CD4-positive, alpha-beta T cell treated with Interferon gamma for 1 hour (primary cell): ENCODE data around the gene SRD5A3.

Experiments
- DNase-seq: peaks from one replicate; pipeline ENCODE4 v3.0.0-alpha.2; 2020

The SRD5A3 gene

DNA sequence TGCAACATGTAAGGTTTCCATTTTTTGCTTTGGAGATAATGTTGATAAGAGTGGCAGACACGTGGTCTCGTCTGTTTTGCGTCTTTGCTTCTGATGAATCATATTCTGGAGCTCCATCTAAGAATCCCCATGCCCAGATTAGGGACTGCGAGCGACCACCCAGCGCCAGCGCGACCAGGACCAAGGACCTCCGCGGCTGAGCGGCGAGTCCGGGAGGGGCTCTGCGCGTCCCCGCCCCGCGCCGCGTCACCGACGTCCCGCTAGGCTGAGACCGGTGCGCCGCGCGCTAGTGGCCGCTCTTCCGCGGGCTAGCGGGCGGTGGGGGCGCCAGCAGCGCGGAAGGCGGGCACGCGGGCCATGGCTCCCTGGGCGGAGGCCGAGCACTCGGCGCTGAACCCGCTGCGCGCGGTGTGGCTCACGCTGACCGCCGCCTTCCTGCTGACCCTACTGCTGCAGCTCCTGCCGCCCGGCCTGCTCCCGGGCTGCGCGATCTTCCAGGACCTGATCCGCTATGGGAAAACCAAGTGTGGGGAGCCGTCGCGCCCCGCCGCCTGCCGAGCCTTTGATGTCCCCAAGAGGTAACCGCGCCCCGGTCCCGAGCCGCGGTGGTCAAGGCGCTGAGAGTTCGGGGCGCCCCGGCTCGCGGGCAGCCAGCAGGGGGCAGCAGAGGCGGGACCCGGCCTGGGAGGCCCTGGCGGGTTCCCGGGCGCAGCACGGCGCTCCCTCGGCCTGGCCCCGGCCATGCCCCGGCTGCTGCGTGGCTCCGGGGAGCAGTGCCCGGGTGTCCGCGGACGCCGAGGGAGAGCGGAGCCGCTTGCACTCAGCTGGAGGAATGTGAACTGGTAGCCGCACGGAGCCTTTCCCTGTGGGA, at the start of gene SRD5A3:
Gene SRD5A3, plus strand, starts transcription at position 263 of the 871 bp plus-strand sequence. Its CDS starts 95 bp downstream, at position 358.
- DNase-seq = peak; percentile 77

DNA sequence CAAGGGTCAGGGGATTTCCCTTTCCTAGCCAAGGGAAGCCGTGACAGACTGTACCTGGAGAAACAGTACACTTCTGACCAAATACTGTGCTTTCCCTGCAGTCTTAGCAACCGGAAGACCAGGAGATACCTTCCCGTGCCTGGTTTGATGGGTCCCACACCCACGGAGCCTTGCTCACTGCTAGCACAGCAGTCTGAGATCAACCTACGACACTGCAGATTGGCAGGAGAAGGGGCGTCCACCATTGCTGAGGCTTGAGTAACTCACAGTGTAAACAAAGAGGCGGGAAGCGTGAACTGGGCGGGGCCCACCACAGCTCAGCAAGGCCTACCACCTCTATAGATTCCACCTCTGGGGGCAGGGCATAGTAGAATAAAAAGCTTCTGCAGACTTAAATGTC, 48.7 kb upstream of the SRD5A3 start:
- DNase-seq = no peak

DNA sequence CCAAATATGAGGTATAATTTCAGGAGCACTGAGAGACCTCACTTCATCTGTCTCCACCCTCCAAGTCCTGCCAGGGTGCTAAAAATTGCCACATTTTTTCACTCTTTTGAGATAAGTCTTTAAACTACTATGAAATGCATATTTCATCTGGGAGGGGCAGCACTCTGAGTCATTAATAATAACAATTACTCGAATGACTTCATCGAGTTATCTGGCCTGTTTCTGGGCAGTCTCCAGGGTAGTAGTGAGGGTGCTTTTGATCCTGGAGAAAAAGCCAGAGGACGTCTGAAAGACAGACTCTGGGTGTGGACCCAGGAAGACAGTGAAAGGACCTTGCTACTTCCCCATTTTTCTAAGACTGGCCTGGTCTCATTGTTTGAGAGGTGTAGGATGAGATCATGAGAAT, 42.3 kb upstream of the SRD5A3 start:
- no peak for DNase-seq

DNA sequence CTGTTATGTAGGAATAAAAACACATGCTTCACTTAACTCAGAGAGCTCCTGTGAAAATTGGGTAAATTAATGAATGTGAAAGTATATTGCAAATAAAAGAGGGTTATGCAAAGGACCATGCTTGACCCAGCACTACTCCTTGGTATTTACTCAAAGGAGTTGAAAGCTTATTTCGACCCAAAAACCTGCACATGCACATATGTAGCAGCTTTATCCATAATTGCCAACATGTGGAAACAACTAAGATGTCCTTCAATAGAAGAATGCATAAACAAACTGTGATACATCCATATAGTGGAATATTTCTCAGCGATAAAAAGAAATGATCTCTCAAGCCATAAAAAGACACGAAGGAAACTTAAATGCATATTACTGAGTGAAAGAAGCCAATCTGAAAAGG, 41.7 kb upstream of the SRD5A3 start:
- DNase-seq = no peak

DNA sequence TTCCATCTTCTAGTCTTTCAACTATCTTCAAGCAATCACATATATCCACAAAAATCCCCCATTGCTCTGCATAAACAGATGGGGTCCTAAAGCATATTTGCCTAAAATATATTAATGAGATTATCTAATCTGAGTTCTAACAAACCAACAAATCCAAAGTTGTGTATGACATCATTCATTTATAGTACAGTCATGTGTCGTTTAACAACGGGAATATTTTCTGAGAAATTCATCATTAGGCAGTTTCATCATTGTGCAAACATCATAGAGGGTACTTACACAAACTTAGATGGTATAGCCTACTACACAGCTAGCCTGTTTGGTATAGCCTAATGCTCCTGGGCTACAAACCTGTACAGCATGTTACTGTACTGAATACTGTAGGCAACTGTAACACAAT, 38.0 kb upstream of the SRD5A3 start:
- no peak for DNase-seq

DNA sequence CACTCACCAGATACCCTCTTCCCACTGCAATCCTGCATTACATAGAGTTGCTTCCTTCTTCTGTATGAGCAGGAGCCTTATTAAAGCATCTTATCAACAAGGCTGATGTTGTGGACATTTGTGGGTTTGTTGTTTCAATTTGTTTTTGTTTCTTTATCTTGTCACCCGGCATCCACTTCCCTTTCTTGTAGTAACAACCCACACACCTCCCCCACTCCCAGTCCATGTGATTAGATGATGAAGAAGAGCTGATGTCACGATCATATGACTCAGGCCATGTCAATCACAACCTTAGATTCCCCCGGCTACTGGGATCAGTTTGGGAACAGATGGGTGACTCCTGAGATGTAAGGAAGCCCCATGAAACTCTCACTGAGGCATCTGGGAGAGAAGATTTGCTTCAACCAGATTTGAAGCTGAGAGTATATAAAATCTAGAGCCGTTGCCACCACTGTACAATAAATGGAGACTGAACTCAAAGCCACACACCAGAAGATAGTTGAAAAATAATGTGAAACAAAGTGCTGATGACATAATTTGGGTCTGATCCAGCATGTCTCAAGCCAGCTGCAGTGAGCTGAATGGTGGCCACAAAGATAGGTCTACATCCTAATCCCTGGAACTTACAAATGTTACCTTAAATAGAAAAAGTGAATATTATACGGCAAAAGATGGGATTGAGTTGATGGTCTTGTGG, 34.1 kb upstream of the SRD5A3 start:
- DNase-seq = peak; percentile 12

DNA sequence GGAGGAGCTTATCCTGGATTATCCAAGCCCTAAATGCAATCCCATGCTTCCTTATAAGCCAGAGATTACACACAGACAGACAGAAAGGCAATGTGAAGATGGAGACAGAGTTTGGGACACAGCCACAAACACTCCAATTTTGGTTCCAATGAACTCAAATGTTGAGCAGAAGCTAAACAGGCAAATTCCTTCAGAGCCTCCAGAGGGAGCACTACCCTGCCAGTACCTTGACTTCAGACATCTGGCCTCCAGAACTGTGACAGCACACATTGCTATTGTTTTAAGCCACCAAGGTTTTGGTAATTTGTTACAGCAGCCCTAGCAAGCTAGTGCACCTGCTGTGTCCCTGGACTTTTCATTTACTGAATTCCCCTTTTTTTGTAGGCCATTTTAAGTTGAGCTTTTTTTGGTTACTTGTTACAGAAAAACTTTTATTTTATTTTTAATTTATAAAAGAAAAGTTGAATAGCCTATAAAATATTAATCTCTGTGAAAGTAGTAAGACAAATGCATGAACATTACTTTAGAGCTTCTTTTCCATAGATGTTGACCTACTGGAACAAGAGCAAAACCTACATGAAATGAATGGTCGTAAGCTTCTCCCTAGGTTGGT, 33.4 kb upstream of the SRD5A3 start:
- DNase-seq = peak; percentile 12

DNA sequence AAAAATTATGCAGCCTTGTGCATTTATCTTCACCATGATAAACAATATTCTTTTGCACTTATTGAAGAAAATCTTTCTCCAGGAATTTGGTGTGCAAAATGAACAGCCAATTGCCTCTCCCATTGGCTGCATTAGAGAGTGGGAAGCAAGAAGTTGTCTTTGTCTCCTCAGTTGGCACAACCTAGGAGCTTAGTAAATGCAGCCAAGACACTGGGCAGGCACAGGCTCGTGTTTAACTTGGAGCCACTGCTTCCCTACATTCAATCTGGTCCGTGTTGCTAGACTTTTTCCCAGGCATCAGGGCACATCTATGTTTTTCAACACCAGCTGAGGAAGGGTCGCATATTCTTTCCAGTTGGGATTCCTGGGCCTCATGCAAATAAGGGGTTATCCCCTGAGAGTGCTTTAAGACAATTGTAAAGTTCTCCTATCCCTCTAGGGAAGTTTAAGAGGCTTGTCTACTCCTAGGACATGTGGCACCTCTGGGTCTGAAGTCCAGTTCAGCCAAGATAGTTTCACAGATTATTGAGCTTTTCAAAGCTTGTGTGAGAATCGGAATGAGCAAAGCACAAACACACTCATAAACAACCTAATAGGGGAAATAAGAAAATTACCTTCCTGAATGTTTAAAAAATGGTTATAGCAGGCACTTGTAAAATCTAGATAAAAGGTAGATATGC, 31.8 kb upstream of the SRD5A3 start:
- no peak for DNase-seq

DNA sequence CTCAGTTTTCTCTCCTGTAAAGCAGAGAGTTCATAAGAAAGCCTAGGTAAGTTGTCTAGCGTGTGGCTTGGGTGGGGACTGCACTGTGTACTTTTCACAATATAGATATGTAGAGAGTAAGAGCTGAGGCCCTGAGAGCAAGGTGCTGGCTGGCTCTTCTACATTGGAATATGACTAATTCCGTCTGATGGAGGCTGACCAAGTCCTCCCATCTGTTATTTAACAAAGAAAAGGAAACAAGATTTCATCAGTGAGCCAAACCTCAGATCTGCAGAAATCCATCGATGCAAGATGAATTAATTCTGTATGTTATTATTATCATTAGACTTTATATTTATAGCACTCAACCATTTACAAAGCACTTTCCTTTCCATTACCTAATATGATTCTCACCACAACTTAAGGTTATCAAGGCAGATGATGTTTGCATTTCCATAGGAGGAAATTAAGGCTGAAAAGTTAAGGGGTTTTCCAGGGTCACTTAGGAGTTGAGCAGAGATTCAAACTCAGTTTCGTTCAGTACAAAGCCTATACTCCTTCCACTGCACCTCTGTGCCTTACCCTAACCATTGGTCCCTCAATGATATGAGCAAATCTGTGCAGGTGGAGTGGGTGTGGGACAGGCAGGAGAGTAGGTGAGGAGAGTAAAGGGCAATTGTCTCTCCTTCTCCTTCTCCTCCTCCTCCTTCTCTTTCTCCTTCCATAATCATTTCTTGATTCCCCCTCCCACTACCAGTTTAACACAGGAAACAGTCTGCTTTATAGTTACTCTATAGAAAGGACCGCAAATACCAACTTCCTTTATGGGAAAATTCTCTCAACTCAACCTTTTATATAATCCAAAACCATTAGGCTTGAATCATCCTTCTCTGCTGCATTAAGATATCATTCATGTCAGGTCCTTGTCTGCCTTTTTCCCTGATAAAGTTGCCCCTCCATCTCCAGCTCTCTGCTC, 27.6 kb upstream of the SRD5A3 start:
- no peak for DNase-seq

DNA sequence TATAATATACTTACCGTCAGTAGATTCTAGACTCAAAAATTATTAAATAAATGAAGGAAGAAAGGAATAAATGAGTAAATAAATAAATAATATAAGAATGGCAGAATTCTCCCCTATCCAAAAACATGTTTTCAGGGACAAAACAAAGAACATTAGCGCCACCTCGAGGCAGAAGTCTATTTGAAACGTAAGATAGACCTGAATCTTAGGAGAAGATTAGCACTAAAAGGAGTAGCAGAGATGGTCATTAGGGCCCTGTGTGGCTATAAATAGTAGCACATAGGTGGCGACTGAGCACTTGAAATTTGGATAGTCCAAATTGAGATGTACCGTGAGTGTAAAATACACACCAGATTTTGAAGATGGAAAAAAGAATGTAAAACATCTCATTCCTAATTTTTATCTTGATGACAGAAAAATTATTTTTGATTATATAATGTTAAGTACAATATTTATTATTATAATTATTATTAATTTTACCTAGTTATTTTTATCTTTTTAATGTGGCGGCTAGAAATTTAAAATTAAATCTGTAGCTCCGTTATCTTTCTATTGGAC, 24.3 kb upstream of the SRD5A3 start:
- peak; percentile 8 for DNase-seq

DNA sequence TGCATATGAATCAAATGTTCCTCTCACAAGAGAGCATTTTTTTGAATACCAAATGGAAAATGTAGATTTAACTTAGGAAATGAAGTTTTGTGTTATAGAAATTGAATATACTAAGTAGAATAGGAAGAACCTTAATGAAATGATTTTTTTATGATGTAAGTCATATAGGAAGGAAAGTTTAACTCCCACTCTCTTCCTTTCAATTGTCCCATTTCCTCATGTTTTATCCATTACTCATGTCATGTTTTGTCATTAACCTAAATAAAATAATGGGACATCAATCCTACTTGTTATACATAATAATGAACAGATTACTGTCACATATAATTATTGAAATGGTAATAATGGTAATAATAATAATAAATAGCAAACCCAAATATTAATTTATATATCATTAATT, 22.7 kb upstream of the SRD5A3 start:
- DNase-seq = no peak

DNA sequence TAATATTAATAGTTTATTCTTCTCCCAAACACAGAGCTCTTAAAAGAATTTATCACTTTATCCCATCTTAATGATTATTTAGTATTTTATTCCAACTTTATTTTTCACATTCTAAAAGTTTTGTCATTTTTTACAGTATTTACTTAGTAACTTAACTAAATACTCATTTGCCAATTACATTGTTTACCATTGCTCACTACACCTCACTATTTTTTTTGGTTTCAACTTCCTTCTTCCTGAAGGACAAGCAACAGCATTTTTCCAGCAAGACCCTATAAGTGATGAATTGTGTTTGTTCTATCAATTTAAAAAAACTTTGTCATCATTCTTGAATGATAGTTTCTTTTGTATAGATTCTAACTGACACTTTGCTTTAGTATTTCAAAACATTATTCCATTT, 19.4 kb upstream of the SRD5A3 start:
- DNase-seq = no peak

DNA sequence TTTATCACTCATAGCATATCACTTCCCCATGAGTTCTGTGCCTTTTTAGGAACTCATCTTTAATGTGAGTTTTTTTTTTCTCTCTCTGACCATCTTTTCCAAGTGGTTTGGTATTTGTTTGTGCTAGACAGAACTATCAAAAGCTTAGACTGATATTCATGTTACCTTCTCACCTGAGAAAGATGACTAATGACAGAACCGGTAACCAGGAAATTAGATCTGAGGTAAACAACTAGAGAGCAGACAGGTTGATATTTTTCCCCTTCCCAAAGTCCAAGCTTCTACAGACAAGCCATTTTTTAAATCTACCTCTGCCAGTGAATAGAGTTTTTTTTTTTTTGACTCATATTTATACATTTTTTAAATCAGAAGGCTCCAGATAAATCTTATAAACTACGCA, 17.0 kb upstream of the SRD5A3 start:
- no peak for DNase-seq

DNA sequence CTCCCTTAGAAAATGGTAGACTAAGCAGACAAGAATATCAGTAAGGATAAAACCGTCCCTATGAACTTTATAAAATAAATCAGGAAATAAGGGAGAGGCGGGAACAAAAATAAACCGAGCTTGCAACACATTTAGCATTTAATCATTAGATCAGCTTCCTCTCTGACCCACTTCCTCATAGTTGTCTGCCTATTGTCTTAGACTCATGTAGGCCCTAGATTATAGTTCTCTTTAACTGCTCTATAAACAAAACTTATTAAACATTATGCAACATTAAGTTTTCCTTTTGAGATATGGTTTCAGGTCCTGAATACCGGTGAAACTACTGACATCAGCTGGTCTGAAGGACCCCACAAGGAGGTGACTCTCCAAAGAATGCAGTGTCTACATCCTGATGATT, 15.8 kb upstream of the SRD5A3 start:
- DNase-seq = no peak

DNA sequence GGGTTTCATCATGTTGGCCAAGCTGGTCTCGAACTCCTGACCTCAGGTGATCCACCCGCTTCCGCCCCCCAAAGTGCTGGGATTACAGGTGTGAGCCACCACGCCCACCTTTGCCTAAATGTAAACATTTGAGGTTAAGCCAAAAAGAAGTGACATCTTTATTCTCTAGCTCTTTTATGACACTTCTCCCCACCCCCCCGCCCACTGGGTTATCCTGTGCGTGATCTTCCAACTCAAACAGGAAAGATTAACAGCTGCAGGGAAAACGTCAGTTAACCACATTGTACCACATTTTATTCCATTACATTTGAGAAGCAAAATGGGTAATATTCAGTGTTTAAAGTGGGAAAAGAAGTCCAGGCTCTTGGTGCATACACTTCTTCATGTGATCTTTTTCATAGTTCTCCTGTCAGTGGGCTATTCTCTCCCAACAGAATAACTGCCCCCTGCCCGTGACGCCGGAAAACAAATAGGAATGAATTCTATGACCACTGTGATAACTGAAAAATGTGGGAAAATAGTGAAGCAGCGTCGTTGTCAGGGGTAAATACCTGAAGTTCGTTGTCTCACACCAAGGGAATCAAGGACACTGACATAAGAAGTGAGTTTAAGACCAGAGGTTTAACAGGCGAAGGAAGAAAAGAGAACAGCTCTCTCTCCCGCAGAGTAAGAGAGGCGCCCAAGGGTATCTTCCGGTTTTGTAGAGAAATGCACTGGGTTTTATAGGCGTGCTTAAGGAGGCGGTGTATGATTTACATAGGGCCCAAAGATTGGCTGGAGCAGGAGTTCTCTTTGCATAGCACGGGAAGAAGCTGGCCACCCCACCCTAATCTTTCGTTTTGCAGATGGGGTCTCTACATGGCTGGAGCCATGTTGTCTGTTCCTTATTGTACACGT, 9.7 kb upstream of the SRD5A3 start:
- DNase-seq = no peak

DNA sequence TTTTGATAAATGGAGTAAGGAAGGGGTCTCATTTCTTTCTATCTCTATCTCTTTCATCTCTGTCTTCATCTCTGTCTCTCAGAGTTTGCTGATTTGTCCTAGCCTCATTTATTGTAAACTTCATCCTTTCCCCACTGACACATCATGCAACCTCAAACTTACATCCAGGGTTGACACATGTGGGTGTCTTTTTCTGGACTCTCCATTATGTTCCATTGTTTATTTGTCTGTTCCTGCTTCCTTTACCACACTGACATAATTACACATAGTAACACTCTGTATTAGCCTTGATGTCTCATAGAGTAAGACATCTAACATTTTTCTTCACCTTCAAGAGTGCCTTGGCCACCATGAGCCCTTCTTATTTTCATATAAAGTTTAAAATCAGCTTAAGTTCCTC, 8.1 kb upstream of the SRD5A3 start:
- no peak for DNase-seq

DNA sequence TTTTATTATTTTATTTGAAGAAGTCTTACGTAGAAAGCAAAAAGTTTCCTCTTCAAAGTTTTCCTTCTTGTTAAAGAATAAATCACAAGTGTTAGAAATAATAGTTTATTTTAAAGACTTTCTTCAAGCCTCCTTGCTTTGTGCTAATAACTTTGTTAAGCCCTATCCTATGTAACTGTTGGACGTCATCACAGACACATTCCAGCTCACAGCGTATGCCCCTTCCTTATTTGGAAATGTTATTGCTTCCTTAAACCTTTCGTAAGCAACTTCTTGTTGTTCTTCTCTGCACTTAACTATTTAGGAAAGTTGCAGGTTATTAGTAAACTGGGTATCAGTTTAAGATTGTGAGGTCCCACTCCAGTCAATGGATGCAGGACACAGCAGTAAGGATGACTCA, 7.6 kb upstream of the SRD5A3 start:
- DNase-seq = no peak

DNA sequence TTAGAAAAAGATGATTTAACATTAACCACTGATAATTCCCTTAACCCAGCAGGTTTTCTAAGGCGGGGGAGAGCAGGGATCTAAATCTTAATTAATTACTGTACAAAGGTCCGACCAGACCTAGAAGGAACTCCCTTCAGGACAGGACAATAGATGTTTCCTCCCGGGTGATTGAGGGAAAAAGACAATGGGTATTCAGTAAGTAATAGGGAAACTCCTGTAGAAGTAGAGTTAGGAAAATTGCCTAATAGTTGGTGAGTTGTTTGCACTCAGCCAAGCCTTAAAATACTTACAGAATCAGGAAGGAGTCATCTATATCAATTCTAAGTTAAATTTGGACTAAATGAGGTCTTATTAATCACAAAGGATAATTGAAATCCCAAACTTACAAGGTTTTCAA, 5.8 kb upstream of the SRD5A3 start:
- no peak for DNase-seq

DNA sequence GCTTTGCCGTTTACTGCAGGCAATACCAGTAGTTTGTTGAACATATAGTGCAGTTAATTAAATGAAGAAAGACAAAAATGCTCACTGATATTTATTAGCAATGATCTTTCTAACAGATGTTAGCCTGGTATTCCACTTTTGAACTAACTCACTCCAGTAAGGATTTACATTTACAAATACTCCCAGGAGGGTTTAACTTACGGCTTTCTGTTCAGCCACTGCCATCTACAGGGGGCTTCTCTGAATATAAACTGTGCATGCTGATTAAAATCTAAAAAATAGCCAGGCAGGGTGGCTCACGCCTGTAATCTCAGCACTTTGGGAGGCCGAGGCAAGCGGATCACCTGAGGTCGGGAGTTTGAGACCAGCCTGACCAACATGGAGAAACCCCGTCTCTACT, 2.2 kb upstream of the SRD5A3 start:
- DNase-seq = no peak

DNA sequence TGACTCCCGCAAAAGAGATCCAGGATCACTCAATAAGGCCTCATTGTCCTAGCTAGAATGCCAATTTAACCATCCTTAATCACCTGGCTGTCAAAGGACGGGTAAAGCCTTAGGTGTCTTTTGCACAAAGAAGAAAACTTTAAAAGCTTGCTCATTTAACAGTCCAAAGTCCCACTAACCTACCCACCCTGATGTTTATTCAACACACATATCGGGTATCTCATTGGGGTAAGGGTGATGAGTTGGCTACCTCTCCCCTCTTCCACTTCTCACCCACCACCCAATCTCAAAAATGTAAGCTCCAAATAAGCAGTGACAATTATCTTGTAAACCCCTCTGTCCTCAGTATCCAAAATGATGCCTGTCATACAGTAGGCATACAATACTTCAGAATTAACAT, 988 bp upstream of the SRD5A3 start:
- DNase-seq = no peak

DNA sequence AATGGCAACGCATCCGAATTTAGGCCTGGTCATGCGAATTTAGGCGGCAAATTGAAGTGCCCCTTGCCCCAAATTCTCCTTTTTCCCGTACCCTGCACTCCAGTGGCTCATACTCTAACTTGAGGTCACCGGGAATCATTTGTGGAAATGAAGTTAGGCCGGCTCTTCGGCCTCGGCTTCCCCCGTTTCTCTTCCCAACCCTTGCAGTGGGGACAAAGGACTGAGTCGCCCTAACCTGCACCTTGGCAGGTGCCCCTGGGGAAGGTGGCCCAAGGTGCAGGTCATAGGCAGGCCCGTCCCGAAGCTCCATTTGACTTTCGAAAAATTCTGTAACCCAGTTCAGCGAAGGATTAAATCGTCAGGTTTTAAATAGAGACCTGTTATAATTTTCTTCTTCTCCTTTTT, 811 bp downstream of the SRD5A3 start:
- DNase-seq = no peak
